Renal cortex interstitium (tissue), 11 donors: Measurements from ENCODE around the gene FBLIM1. TPM values are rescaled to one million over a fixed set of nuclear protein-coding genes. Genes with fewer than 3 reads are reported as not detected.

Experiments
- DNase-seq, 11 donors: peaks; one replicate each; pipeline ENCODE4 v3.0.0-alpha.2; 2013; ENCODE audit warnings: low read depth in 9 of 11, low spot score in 4 of 11; ENCODE audit errors: extremely low read depth in 1 of 11
- polyA plus RNA-seq, 3 donors: library from polyadenylated mRNA; unstranded; fragments of 120-200 nt; gene quantifications; one replicate each; pipeline ENCODE4 v1.2.1, GENCODE V29; 2013; ENCODE audit not compliant: insufficient read length in 3 of 3

Gene FBLIM1
- polyA plus RNA-seq, 3 donors = 43.8 to 60.8 (median 56.9) TPM

GRCh38 chr1:15757575-15758342 lies 836 bp upstream of the FBLIM1 start:
- no peak for DNase-seq

GRCh38 chr1:15758953-15759661 lies 512 bp downstream of the FBLIM1 start:
- DNase-seq = no peak

- DNase-seq = peak in 9 of 11 donors; percentile 59 to 77 (median 67)
Observed at GRCh38 chr1:15760520-15761211, 2.1 kb downstream of the FBLIM1 start.

GRCh38 chr1:15761366-15762128 lies 3.0 kb downstream of the FBLIM1 start:
- DNase-seq = no peak

- DNase-seq = no peak
Observed at GRCh38 chr1:15762546-15762945, 4.0 kb downstream of the FBLIM1 start.

- no peak for DNase-seq
Observed at GRCh38 chr1:15764269-15764764, 5.7 kb downstream of the FBLIM1 start.

GRCh38 chr1:15764890-15765289 lies 6.3 kb downstream of the FBLIM1 start:
- DNase-seq = no peak

- DNase-seq = no peak
Observed at GRCh38 chr1:15765495-15766194, 7.0 kb downstream of the FBLIM1 start.

GRCh38 chr1:15767941-15768340 lies 9.3 kb downstream of the FBLIM1 start:
- DNase-seq = no peak

GRCh38 chr1:15768388-15768787 lies 9.8 kb downstream of the FBLIM1 start:
- no peak for DNase-seq

GRCh38 chr1:15770313-15770962 lies 11.8 kb downstream of the FBLIM1 start:
- no peak for DNase-seq

GRCh38 chr1:15771836-15772515 lies 13.4 kb downstream of the FBLIM1 start:
- DNase-seq = no peak

GRCh38 chr1:15775706-15776105 lies 17.1 kb downstream of the FBLIM1 start:
- DNase-seq = no peak

GRCh38 chr1:15777909-15778707 lies 19.5 kb downstream of the FBLIM1 start:
- no peak for DNase-seq

- DNase-seq = no peak
Observed at GRCh38 chr1:15785683-15786082, 27.1 kb downstream of the FBLIM1 start.

- DNase-seq = no peak
Observed at GRCh38 chr1:15786581-15786980, 28.0 kb downstream of the FBLIM1 start.
